Fibroblast of peridontal ligament (primary cell): ENCODE measurements around the gene PTRHD1.

ENCODE experiments used
- DNase-seq: peaks from one replicate; pipeline ENCODE4 v3.0.0-alpha.2; 2010; ENCODE audit errors: extremely low read depth

Gene PTRHD1

DNA sequence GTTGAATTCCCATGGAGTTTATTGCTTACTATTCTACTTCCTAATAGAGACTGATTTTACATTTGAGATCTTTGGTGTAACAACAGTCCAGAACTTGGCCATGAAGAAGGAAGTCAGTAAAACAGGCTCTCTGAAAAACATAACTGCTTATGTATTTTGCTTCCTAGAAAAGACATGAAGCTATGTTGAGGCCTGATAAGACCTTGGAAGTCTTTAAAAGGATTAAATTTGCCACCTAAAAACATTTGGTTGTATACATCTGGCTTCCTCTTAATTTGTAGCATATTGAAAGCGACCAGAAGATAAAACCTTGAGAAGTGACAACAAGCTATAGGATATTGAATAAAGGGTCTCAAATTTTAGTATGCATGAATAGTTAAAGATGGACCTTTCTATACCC lies 36.4 kb downstream of the PTRHD1 start:
- no peak for DNase-seq

DNA sequence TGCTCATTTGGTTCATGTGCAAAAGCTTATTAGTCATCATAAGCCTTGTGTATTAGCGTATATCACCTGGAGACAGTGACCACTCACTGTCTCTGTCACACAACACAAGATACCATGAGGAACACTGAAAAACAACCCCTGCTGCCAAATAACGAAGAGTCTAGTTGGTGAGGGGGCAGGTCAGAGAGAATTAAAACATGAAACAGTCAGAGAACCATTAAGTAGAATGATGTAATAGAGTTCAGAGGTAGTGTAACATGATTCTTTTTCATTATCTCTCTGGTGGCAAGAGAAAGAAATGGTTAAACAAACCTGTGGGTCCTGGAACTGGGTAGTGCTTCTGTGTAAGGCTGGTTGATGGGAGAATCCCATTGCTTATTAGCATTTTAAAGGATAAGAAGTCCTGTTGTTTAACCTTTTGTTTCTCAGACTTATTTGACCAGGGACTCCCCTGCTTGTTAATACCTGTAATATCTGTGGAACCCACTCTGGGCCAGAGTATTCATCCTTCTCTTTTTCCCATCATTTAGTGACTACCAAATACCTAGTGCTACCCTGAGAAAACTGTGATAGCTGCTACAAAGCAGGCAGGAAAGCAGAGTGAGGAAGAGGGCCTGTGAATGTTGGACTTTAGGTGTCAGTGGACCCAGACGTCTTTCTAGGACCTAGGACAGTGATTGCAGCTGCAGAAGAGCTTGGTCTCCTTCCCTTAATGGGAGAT lies 38.0 kb downstream of the PTRHD1 start:
- DNase-seq: no peak

DNA sequence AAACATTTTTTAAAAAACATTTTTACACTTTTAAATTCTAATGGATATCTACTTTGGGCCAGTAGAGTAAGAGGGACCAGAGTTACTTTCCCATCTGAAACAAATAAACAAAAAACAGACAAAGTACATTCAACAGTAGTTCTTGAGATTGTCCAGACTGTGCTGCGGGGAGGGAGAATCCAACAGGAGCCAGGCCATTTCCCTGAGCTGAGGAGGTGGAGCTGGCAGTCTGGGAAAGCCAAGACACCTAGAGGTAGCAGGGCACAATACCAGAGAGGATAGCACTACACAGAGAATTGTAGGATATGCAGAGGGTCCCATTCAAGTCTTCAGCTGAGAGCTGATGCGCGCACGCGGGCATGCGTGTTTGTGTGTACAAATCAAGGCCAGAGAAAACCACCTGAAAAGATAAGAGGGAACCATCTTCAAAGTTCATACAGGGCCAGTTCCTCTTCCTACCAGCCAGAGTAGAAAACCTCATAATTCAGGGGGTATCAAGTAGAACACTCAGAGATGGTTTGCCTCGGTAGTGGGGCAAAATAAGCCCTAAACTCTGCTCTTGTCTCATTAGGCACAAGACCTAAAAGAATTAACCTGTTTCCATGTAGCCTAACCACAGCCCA lies 44.0 kb downstream of the PTRHD1 start:
- no peak for DNase-seq

DNA sequence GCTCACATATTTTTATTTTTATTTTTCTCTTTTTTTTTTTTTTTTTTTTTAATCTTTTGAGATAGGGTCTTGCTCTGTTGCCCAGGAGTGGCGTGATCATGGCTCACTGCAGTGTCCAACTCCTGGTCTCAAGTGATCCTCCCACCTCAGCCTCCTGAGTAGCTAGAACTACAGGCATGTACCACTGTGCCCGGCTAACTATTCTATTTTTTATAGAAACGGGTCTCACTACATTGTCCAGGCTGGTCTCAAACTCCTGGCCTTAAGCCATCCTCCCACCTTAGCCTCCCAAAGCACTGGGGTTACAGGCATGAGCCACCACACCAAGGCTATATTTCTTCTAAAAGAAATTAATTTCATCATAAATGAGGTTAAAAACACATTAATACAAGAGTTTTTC lies 45.9 kb downstream of the PTRHD1 start:
- no peak for DNase-seq

DNA sequence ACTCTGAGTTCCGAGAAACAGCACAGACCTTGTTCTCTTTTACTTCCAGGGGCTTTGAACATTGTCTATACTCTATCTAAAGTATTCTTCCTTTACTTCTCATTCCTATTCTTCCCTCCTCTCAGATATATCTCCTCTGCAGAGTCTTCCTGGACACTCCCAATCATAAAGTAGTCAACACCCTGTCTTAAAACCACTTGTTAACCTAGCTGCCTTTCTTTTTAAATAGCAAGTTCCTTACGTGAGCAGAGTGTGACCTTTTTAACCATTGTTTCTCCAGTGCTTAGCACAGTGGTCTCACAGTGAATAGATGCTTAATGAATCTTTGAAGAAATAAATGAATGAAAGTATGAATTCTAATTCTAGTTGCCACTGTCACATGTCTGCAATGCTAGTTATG lies 47.4 kb downstream of the PTRHD1 start:
- no peak for DNase-seq

DNA sequence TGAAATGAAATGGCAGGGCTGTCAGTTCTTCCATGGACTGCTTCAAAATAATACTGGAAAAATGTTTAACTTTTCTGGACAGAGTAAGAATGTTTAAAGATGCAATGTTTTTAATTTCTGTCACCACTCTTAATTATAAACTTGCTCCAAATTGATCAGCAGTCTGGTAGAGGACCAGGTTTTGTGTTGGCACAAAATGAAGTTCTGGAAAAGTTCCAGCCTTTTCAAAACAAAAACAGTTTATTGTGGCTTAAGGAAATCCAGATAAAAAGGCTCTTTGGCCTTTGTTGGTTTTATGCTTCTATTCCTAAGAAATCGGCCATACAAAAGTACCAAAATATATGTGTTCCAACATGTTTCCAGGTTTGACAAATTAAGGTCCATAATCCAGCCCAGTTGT lies 48.8 kb downstream of the PTRHD1 start:
- no peak for DNase-seq

DNA sequence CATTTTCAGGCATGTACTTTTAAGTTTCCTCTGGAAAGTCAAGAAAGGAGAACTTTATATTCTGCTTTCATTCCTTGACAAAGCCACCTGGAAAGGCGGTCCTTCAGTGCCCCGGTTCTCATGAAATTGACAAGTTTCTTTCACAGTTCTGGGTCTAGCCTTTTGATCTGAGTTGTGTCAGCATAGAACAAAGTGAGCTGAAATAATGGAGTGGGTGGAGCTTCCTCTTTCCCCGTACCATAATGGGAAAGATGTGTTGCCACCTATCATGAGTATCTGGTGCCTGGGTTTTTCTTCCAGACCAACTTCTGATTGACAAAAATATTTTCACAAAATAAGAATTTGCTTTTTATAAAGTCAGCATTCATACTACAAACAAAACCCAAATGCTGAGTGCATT lies 49.3 kb downstream of the PTRHD1 start:
- DNase-seq: no peak

DNA sequence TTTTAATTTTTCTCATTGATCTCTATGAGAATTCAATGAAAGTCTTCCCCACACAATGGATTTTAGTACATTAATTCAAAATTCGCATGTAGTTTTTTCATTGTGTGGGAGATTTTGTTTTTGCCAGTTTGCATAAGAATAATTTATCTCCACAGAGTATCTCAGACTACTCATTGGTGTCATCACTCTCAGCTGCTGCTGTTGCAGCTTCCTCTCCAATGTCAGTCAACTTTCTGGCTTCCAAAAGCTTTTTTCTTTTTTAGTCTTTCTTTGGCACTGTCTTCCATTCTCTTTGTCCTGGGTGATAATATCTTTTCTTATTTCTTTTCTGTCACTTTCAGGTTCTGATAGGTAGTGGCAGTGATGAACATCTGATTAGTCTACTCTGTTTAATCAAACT lies 50.5 kb downstream of the PTRHD1 start:
- DNase-seq: no peak

DNA sequence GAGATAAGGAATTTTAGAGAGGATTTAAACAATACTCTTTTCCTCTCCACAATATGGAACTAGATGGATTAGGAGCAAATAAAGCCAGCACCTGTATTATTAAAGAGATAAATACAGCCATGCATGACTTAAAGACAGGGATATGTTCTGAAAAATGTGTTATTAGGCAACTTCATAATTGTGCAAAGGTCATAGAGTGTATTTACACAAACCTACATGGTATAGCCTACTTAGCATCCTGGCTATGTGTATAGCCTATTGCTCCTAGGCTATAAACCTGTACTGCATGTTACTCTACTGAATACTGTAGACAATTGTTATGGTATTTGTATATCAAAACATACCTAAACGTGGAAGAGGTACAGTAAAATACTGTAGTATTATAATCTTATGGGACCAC lies 53.0 kb downstream of the PTRHD1 start:
- no peak for DNase-seq
